H1 (cell line): ENCODE results near the gene SPTBN1. TPM values are rescaled to one million over a fixed set of nuclear protein-coding genes. Genes with fewer than 3 reads are reported as not detected.

Experiments used
- ASH2L ChIP-seq: fragments of 200-600, 300-600 bp; sonication (generic); IDR thresholded peaks from one replicate; pipeline ENCODE4 v1.7.1; 2017; ENCODE audit warnings: low read length
- ATF2 ChIP-seq: IDR thresholded peaks from 2 replicates; pipeline ENCODE4 v1.6.1; 2012; ENCODE audit warnings: low read length, inconsistent platforms
- ATF3 ChIP-seq: IDR thresholded peaks from 2 replicates; pipeline ENCODE4 v1.6.1; 2011; ENCODE audit warnings: low read depth, mild to moderate bottlenecking, low read length; ENCODE audit not compliant: insufficient read depth
- CEBPB ChIP-seq: IDR thresholded peaks from 2 replicates; pipeline ENCODE4 v1.6.1; 2012; ENCODE audit warnings: low read depth, low read length
- E2F6 ChIP-seq: IDR thresholded peaks from 2 replicates; pipeline ENCODE4 v1.6.1; 2012; ENCODE audit warnings: inconsistent platforms
- FOSL1 ChIP-seq: IDR thresholded peaks from 2 replicates; pipeline ENCODE4 v1.6.1; 2011; ENCODE audit warnings: mild to moderate bottlenecking, low read depth, low read length, moderate library complexity; ENCODE audit not compliant: insufficient read depth
- HDAC2 ChIP-seq, 2 experiments: fragments of 300-600 bp in 1 of 2; sonication (generic) in 1 of 2; IDR thresholded peaks; 2 replicates each; pipeline ENCODE4 v1.6.1; 2011 to 2012; ENCODE audit warnings: low read depth in 2 of 2, low read length in 2 of 2, mild to moderate bottlenecking in 2 of 2, moderate library complexity in 2 of 2, borderline replicate concordance in 1 of 2, inconsistent platforms in 1 of 2
- JUN ChIP-seq: IDR thresholded peaks from 2 replicates; pipeline ENCODE4 v1.6.1; 2011; ENCODE audit warnings: low read depth, mild to moderate bottlenecking, improper control_type of control experiment, low read length
- JUND ChIP-seq: IDR thresholded peaks from 2 replicates; pipeline ENCODE4 v1.6.1; 2011; ENCODE audit warnings: mild to moderate bottlenecking, improper control_type of control experiment, low read length
- KDM1A ChIP-seq: fragments of 200-600, 300-600 bp; sonication (generic); IDR thresholded peaks from 2 replicates; pipeline ENCODE4 v1.7.1; 2016; ENCODE audit warnings: mild to moderate bottlenecking, low read length, borderline replicate concordance
- PHF8 ChIP-seq: fragments of 200-600 bp; sonication (generic); conservative IDR thresholded peaks from 2 replicates; pipeline ENCODE4 v1.7.1; 2012; ENCODE audit warnings: low read depth, mild to moderate bottlenecking, inconsistent platforms, low read length, moderate library complexity
- POLR2A ChIP-seq, 2 experiments: IDR thresholded peaks; 1 replicate in 1 of 2; 2 replicates in 1 of 2; pipeline ENCODE4 v1.6.1; 2011; ENCODE audit warnings: low read depth in 2 of 2, low read length in 2 of 2, mild to moderate bottlenecking in 2 of 2; ENCODE audit errors: control extremely low read depth in 1 of 2
- POLR2AphosphoS5 ChIP-seq: IDR thresholded peaks from 2 replicates; pipeline ENCODE4 v1.6.1; 2011; ENCODE audit warnings: low read depth, low read length
- RNF2 ChIP-seq: fragments of 200-900, 300-1000 bp; sonication (generic); IDR thresholded peaks from 2 replicates; pipeline ENCODE4 v1.7.1; 2016; ENCODE audit warnings: borderline replicate concordance, low read depth, mild to moderate bottlenecking, antibody characterized with exemption, low read length; ENCODE audit not compliant: poor library complexity, severe bottlenecking; ENCODE audit errors: missing control alignments
- RXRA ChIP-seq: IDR thresholded peaks from 2 replicates; pipeline ENCODE4 v1.6.1; 2011; ENCODE audit warnings: low read depth, mild to moderate bottlenecking, low read length, moderate library complexity; ENCODE audit not compliant: insufficient read depth
- SIN3A ChIP-seq, 2 experiments: IDR thresholded peaks in 1 of 2; conservative IDR thresholded peaks in 1 of 2; 2 replicates each; pipeline ENCODE4 v1.6.1; 2011 to 2012; ENCODE audit warnings: low read length in 2 of 2, improper control_type of control experiment in 1 of 2, low read depth in 1 of 2, mild to moderate bottlenecking in 1 of 2
- TAF1 ChIP-seq: IDR thresholded peaks from 2 replicates; pipeline ENCODE4 v1.6.1; 2011; ENCODE audit warnings: mild to moderate bottlenecking, low read depth, low read length
- TAF7 ChIP-seq: optimal IDR thresholded peaks from 2 replicates; pipeline ENCODE3; 2011; ENCODE audit warnings: low read depth, mild to moderate bottlenecking, inconsistent platforms, low read length, moderate library complexity, borderline replicate concordance
- TBP ChIP-seq: IDR thresholded peaks from 2 replicates; pipeline ENCODE4 v1.6.1; 2011; ENCODE audit warnings: low read depth, low read length, improper control_type of control experiment
- polyA plus RNA-seq, 7 experiments: library from polyadenylated mRNA; depleted of rRNA in 3 of 7; stranded (reverse) in 5 of 7; unstranded in 2 of 7; fragments of >200 nt in 5 of 7; fragments of 200-250 nt in 2 of 7; gene quantifications; 1 replicate in 5 of 7; 2 replicates in 1 of 7; 4 replicates in 1 of 7; pipeline versions ENCODE4 v1.2.1 to v1.2.3, GENCODE V29; 2011 to 2013; ENCODE audit warnings: missing spikeins in 2 of 7, mixed read lengths in 2 of 7
- total RNA-seq: library from RNA; stranded (reverse); fragmentation: NEBNext Ultra II Directional; extraction: Animal tissue kit (Norgen Biotek cat#: 25700); gene quantifications from 2 replicates; pipeline ENCODE4 v1.2.1, GENCODE V29; 2021

Gene SPTBN1
- total and polyA plus RNA-seq, 2 of the 8 experiments (the other 6 are each of a cell fraction or from before 2014, with no cell fraction given): 31.8 to 180 TPM

GRCh38 chr2:54558188-54559005 lies 102.3 kb downstream of the SPTBN1 start (continued):
- TF ChIP-seq TAF7: peak; percentile 34
- peak; percentile 44; the same call in 1 of the 2 replicates for TF ChIP-seq POLR2AphosphoS5
- TF ChIP-seq FOSL1: no peak
- TF ChIP-seq RNF2: no peak
- TF ChIP-seq ATF3: peak; percentile 35; the same call in 1 of the 2 replicates
- peak; percentile 53 for TF ChIP-seq PHF8
- TF ChIP-seq E2F6: no peak
- peak; percentile 79 for TF ChIP-seq TAF1
- 0 out of 4 replicates have a peak, but pooled peaks of 1 of the 2 experiments have one; percentile 9 for TF ChIP-seq HDAC2 (IDR thresholded peaks at IDR 0.05; ENCODE audit: borderline replicate concordance in 1 of 2, low read depth in 2 of 2, low read length in 2 of 2)
- TF ChIP-seq TBP: peak; percentile 75
- TF ChIP-seq JUND: peak; percentile 85
- TF ChIP-seq POLR2A (IDR thresholded peaks at IDR 0.05; ENCODE audit: control extremely low read depth in 1 of 2, low read depth in 2 of 2, low read length in 2 of 2): peak; percentile 66 to 87; a peak in 2 of 3 replicates
- 0 out of 2 replicates have a peak, but pooled peaks have one; percentile 32 for TF ChIP-seq JUN
- no peak for TF ChIP-seq KDM1A
- TF ChIP-seq ATF2: peak; percentile 76
- TF ChIP-seq RXRA: no peak
- no peak for TF ChIP-seq ASH2L
- TF ChIP-seq SIN3A (conservative IDR thresholded peaks at IDR 0.05 in 1 of 2, IDR thresholded peaks at IDR 0.05 in 1 of 2; ENCODE audit: low read depth in 1 of 2, low read length in 2 of 2): peak in 1 of 2 experiments; percentile 22; a peak in 1 of 4 replicates
- no peak for TF ChIP-seq CEBPB
